HTERT RPE-1 (cell line): ENCODE data around the gene MEIS1.

Source experiments
- in situ Hi-C: fragments of 300-500 bp; cut with MboI; formaldehyde crosslinking; loops from 4 replicates; pipeline ENCODE4 v1.14.3; 2020; ENCODE audit warnings: low sequenced_read_pairs

The MEIS1 gene

DNA sequence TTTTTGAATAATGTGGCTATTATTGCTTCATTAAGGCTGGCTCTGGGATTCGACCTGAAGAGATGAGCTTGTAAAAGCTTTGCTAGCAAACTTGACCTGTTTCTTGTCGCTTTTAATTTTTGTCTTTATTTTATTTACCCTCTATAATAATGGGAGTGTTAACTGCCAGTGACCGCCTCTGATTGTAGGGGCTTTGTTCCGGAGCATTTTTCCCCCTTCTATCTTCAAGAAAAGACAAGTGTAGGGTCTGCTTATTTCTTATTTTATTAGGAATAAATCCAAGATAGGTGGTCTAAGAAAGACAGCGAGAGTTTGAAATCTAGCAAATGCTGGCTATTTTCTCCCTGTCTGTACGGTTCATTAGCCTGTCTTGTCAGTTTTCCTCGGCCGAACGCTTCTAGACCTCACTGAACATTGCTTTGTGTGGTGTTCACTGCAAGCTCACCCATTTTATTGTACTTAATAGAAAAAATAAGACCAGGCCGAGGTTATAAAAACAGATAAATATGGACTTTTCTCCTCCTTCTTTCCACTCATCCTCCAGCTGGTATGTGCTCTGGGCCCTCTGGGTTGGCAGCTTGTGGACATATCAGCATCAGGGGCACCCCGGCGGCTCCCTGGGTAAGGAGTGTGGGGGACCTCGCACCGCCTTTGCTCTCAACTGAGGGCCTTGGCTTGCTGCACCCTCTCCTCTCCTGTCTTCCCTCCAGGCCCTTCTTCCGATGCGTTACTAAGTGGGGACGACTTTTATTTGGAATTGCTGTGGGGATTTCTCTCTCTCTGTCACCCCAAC, 8.5 kb downstream of the MEIS1 start:
- in situ Hi-C loops = no loop called here

DNA sequence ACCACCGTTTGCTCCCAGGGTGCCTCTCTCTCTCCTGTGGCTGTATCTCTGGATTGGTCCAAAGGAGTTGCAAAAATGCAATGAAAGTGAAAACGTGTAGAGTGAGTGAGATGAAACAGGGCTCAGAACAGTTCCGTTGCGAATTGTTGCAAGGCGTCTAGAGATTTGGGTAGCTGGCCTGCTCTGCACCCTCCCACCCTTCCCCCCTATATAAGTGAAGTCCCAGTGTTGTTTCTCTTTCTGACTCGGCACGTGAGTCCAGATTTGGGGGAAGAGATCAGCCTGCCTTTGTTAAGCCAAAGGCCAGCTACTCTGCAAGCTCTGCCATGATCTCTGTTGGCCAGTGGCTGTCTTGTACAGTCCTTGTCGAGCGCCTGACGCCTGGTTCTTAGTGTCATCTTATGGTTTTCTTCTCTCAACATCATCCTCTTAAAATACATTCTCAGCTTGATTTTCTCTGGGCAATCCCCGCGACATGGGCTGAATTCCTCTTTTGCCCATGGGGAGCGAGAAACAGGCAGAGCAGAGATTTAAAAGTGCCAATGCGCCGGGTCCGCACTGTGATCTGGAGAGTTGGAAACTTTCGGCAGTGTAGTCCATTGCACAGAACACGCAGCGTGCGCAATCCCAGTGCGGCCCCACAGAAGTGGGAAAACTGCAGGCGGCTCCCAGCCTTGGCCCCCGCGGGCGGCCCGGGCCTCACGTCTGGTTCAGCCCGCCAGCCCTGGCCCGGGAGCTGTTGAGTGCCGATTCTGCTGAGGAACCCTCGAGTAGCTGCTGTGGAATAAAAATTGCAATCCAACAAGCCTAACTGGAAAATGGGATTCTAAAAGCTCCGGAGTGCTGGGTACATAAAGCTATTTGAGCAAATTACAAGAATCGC, 9.3 kb downstream of the MEIS1 start:
- in situ Hi-C loops = no loop called here

DNA sequence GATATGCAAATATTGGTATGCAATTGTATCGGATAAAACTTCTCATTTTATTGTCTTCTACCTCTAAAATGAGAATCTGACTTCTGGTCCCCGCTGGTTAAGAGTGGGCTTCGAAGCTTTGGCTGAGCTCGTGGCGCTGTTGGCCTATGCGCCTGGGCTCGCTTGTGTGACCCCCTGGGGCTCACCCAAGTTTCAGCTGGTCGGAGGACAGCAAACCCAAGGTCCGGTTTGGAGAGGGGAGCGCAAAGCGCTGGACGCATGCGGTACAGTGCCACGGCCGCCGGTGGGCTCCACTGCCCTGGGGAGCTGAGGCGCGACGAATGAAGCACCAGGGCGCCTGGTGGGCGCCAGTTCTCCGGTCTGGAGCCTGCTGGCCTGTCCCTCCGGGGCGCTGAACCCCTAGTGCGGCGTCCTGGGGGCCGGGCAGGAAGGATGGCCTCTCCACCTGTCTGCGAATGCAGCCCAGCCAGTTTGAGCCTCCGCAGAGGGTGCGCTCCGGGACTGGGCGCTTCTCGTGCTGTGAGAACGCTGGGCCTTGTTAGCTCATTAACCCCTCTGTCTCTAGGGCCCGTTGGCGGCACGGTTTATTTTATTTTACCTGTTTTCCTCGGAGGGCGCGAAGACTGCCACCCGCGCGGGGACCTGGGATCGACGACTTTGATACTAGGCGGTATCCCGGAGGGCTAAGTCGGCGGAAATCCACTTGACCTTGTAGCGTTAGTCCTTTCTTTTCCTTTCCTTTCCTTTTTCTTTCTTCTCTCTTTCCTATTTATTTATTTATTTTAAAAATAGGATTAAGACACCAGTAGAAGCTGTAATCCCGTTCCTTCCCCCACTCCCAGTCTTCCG, 10.4 kb downstream of the MEIS1 start:
- in situ Hi-C loops = no loop called here

DNA sequence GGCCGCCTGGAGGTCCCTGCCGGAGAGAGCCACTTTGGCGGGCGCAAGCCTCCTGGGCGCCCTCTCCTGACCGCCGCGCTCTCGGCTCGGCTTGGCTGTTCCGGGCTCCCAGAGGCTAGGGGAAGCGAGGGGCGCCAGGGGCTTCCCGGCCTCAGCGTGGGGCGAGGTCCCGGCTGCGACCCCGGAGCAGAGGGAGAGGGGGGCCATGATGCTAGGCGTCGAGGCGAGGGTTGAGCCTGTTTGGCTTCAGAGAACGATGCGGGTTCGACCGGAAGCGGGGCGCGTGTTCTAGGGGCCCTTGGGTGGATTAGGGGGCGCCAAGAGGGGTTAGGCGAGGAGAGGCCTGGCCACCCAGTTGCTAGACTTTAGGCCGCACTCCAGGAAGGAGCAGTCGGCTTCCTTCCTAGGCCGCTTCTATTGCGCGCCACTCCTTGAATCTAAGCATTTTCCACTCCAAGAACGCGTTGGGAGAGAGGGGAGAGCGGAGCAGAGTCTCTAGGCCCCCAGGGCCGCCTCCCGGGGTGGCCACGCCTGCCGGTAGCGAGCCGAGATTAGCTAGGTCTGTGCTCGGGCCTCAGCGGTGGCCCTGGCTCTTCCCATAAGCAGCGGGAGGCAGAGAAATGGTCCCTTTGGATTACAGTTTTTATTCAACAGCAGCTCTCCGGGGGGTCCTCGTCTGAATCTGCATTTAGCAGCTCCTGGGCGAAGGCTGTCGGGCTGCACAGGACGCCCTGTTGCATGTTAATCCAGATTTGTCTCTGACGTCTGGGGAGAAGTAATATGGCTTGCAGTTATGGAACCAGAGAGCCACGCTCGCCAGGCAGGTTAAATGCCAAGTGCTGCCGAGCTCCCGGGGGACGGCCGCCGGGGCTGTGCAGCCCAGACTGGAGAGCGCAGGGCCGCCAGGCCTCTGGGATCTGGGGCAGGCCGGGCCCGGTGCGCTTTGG, 11.3 kb downstream of the MEIS1 start:
- in situ Hi-C loops = no loop called here

DNA sequence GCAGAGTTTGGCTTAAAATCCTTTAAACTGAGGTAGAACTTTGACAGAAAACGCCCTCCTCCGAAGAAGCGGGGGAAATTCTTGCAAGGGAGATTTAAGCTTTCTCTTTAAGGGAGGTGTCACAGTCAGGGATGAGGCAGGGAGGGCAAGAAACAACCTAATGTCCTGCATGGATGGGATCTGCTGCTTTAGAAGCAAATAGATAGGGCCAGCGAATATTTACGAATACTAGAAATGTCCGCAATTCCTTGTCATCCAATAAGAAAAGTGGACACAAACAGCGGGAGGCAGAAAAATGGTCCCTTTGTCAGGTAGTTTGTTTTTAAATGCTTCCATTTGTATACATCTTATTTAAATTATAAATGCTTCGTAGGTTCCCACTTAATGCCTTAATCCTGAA, 12.0 kb downstream of the MEIS1 start:
- in situ Hi-C loops = no loop called here

DNA sequence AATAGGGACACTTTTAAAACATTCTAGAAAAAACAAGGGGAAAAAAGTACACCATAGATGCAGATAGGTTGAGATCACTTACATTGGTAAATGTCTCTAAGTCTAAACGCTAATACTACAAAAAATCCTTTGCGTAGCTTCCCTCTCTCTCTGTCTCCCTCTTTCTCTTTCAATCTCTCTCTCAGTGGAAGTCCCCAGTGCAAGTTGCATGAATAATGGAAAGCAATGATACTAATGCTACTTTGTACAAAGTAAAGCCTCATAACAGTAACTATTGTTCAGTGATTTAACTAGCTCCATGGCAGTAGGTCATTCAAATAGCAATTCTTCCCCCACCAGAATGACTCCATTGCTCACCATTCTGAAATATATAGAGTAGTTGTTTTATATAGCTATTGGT, 12.8 kb downstream of the MEIS1 start:
- in situ Hi-C loops = no loop called here

DNA sequence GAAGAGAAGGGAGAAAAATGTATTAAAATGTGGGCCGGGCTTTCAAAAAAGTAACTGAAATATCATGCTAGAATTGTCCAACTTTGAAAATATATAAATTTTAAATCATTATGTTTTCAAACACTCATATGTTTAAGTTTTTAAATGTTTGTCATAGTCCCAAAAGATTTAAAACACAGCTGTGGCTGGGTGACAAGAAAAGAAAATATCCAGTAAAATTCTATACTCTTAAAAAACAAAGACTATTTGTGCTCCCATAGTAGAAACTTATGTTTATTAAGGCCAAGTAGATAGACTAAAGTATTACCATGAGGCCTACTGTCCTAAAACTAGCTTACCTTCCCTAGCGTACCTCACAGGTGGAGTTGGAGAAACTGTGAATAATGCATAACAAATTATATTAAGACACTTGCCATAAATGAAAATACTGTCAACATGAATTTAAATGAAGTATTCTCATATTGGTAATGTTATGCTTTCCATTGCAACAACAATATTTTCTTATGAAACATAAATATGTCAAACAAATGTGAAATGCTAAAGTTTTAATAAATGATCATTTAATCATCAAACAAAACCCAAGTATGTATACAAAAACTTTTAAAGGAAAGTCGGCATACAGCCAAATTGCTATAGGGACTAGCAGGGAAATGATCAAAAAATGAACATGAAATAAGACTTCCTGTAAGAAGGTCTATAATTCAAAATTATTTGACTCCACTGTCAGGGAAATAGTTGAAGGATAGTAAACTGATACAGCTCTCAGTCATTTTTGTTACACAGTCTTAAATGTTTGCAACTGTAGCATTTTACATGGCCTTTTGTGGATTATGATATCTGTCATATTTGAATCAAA, 13.4 kb downstream of the MEIS1 start:
- in situ Hi-C loops = no loop called here

DNA sequence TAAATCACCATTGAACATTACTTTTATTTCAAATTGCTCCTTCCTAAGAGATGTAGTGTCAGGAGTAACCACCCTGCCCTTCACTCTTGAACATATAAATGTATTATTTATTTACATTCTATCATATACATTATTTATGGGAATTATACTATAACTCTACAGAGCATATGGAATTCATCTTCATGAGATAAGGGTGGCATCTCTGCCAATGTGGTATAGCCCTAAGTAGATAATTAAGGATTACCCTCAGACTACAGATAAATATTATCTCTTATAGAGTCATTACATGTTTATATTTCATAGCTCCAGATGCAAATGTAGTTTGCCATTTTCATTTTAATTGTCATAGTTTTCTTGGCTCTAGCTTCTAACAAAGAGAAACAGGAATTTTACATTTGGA, 17.3 kb downstream of the MEIS1 start:
- in situ Hi-C loops = no loop called here

DNA sequence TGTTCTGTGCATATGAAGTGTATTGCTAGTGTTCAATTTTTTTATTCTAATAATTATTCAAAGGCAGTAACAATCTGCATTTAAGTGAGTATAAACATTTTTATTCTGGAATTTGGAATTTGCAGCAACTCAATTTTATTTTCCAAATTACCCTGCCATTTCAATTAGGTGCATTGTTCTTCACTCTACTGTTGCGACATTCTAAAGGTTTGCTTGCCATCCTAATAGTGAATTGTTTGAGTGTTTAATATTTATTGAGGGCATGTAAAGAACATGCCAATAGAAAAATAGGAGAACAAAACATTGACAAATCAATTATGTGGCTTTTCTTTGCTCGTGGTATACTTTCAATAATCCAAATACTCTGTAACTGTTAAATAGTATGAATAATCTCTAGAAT, 18.0 kb downstream of the MEIS1 start:
- in situ Hi-C loops = no loop called here

DNA sequence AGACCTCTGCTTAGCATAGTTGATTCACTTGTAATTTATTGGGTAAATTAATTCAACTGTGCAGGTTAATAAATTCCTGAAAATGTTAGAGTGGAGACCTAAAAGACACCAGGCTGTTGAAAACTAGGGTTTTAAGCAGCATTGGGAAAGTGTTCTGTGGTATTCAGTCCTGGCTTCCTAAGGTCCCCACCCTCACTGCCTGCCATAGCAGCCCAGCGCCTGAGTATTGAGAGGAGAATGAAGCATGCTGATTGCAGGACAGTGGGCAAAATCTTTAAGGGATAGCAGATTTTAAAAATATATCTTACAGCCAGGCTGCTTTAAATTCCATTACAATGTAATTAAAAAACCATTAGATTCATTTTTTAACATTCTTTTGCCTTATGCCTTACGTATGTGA, 20.6 kb downstream of the MEIS1 start:
- in situ Hi-C loops = no loop called here

DNA sequence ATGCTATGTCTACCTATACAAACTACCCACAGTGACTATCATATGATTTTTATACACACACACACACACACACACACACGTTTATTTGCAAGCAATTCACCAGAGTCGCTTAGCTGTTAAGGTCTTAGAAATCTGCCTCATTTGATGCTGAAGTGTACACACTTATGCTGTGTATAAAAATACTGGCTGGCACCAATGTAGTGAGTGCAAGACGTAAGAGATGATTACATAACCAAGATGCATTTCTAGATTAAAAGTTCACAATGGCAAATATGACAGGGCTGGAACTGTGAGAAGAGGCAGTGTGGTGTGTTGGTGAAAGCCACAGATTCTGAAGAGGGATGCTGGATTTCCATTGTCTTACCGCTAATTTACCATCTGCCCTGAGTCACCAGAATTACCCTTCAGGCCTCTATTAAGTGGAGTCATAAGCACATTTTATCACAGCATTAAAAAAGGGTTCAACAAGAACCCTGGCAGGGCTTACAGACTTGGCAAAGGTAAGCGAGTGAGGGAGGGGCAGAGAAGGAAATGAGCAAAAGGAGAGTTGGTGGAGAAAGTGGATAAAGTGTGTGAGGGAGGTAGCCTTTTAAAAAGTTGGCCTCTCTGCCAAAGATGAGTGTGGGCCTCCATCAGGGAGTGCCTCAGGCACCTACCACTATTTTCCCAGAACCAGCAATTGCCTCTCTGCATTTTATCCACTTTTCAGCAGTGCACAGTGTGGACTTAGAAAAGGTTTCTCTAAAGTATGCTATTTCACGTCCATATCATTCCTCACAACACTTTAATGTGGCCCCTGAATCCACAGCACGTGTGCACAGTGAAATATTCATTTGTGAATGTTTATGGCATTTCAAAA, 21.5 kb downstream of the MEIS1 start:
- in situ Hi-C loops = no loop called here

DNA sequence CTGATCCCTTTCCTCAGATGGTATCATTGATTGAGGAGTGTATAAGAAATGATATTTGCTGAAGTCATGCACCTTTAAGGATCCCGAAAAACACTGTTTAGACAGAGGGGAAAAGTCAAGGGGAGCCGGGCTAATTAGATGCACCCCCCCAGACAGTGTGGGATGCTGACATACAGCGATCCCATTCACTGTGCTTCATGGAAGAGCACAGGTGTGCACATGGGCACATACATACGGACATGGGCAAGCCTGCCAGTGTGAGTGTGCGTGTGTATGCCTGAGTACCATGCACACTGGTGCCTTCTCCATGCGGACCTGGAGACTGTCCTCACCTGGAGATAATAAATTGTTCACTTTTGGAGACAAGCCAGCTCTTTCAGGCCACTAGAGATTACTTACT, 22.6 kb downstream of the MEIS1 start:
- in situ Hi-C loops = no loop called here

DNA sequence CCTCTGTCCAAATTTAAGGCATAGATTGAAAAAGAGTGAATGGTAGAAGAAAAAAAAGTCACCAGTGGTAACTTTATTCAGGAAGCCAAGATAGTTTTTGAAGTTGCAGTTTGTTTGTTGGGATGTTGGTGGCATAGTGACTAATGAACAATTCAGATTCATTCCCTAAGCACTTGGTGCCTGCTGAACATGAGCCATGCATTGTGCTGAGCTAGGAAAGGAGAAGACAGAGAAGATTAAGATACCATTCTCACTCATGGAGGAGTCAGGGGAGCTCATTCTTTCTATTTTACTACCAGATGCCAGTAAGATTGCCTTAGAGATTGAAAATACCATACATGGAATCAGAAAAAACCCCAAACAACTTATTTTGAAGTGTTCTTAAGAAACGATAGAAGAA, 25.1 kb downstream of the MEIS1 start:
- in situ Hi-C loops = no loop called here

DNA sequence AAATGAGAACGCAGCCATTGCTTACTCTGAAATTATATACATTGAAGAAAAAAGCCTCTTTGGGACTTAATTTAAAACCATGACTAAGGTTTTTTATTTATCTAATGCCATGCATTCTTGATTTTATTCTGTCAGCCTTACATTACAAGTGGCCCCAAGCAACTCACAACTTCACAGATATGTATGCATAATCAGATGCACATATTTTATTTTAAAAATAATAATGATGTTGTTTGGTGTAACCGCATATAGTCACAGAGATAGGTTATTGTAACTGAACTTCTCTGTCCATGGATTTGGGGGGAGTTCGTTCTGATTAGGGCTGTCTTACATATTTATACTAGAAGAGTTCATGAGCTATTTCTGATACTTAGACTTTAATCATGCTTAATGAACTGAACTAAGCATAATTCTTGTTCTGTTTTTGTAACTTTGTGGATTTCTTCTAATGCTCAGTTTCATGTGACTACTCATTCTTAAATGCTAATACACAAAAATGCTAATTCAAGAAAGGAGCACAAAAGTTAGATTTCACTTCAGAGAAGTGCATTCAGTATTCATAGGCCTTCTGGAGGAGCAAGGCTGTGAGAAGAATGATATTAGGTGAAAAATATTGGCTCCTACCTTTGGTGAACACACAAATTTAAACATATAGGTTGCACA, 26.2 kb downstream of the MEIS1 start:
- in situ Hi-C loops = no loop called here

DNA sequence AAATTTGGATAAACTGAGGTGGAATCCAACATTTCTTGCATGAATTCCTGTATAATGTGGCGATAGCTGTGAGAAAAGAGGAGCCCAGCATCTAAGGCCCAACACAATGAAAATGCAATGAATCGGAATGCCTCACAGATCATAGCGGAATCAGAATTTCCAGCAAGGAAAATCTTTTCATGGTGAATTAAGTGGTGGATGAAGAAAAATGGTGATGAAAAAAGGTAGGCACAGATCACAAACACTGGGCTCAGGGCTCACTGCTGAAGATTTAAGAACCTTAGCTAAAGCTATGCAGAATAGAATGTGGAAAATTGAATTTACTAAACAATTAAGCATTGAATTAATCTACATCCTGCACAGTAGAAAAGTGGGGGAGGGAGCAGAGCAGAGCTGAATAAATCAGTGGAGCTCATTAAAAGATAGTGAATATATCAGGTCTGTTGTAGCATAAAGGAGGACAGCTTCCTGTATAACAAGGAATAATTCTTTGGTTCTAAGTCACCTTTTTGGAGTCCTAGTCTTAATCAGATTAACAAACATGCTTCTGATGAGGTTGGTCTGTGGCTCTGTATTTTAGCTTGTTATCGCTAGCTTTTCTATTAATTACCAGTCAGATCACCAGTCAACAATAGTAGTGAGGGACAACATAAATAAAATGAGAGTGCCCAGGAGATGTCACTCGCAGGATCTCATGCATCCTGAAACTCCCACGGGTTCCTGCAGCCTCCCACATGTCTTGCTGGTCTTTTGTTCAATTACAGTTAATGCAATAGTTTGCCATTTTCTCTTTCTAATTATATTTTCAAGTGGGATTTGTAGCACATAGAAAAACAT, 27.0 kb downstream of the MEIS1 start:
- in situ Hi-C loops = no loop called here

DNA sequence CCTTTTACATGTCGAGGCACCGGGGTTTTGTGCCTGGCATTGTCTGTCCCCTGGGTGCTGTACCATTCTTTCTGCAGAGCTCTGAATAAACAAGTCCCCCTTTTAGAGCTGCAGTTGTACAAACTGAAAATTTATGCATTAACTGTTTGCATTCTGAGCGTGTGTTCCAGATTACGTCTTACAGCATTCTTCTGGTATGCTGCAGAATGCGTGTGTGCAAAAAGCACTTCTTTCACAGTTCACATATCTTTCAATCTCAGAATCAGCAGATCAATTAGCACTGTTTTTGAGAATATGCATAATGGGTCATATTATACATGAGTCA, 27.5 kb downstream of the MEIS1 start:
- in situ Hi-C loops = no loop called here

DNA sequence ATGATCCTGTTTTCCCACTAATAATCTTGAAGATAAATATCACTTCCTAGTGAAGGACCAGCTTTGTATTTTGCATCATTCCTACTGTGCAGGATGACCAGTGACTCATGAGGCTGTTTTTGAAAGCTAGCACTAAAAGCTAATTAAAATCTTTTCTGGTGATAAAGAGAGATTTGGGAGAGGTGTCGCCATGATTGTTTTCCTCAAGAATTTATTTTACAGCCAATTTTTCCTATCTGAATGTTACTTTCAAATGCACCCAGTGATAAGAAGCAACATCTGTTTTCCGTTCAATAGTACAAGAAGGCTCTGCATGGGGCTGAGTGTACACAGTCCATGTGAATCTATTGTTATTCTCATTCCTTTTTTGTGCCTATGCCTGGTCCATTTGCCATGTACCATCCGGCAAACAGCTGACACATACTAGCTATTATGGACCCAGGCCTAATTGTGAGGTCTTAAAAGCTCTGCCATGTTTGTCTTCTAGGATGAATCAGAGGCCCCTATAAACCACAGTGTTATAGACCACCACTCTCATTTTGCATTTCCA, 28.4 kb downstream of the MEIS1 start:
- in situ Hi-C loops = no loop called here
